ENCODE data around the gene NRP1.
A peak's percentile ranks its signal among the peaks of the same experiment; 100 is the strongest.

Gene NRP1

DNA sequence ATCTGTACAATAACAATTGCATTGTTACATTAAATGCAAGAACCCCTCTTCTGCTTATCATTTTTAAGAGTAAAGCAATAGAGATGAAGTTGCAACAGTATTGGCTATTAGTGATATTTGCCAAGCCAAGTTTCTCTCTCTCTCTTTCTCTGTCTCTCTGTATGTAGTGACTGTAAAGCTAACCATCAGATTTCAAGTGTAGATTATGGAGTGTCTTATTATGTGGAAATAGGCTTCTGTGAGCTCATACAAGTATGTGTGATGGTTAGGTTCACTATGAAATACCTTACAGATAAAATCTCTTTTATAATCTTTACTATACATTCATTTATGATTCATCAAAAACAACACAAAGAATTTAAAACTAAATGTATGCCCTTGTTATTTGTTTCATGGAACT, 28.6 kb upstream of the NRP1 start:
- no peak overlapping the region for H3K27ac Mint-ChIP-seq
- ATAC-seq (no peak), DNase-seq (no peak)
- H3K4me1 Mint-ChIP-seq = peaks cover 19% of the 10 kb centered on the region
- peaks cover under 1% of the 10 kb centered on the region for H3K9me3 Mint-ChIP-seq
- H3K4me3 Mint-ChIP-seq = no peak overlapping the region
- no peaks in the 10 kb centered on the region for H3K36me3 Mint-ChIP-seq (ENCODE audit: low read depth)
- H3K27me3 Mint-ChIP-seq = peaks cover 21% of the 10 kb centered on the region

DNA sequence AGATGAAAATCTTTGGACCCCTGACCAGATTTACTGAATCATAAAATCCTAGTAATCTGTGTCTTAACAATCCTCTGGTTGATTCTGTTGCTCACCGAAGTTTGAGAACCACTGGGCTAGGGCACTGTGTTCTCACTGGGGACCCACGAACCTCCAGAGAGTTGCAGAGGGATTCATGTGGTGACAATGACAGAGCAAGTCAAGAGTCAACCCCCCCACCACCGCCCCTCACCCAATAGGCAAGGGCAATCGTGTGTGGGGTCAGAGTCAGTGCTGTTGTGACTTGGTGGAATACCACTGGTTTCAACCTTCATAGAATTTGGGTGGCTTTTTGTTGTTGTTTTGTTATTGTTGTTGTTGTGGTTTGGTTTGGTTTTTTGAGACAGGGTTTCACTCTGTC, 23.5 kb upstream of the NRP1 start:
- Mint-ChIP-seq H3K4me3 (no peak overlapping the region), H3K27me3 (peaks cover 14% of the 10 kb centered on the region)

DNA sequence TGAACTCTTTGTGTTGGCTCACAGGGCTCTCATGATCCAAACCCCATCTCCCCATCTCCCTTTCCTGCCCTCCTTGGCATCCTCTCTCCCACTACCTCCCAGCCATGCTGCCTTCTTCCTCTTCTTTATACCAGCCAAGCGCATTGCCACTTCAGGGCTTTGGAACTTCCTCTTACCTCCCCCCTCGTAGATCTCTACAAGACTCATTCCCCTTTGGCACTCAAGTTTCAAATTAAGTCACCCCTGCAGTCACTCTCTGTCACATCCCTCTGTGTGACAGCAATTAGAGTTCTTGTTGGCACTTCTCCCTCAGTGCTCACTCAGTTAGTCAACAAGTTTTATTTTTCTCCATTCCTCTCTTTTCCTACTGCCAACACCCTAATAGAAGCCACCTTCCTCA, 20.8 kb upstream of the NRP1 start:
- Mint-ChIP-seq H3K27me3 (peaks cover 12% of the 10 kb centered on the region), H3K27ac (no peak overlapping the region), H3K9me3 (no peaks in the 10 kb centered on the region), H3K36me3 (ENCODE audit: low read depth) (no peaks in the 10 kb centered on the region), H3K4me1 (no peaks in the 10 kb centered on the region), H3K4me3 (no peak overlapping the region)
- peak; percentile 24 for ATAC-seq
- no peak for DNase-seq

More for the DNA sequence above, 23.5 kb upstream of the NRP1 start:
- Mint-ChIP-seq H3K9me3 (no peaks in the 10 kb centered on the region), H3K27ac (no peak overlapping the region), H3K4me1 (no peaks in the 10 kb centered on the region), H3K36me3 (ENCODE audit: low read depth) (no peaks in the 10 kb centered on the region)
- no peak for DNase-seq
- no peak for ATAC-seq

DNA sequence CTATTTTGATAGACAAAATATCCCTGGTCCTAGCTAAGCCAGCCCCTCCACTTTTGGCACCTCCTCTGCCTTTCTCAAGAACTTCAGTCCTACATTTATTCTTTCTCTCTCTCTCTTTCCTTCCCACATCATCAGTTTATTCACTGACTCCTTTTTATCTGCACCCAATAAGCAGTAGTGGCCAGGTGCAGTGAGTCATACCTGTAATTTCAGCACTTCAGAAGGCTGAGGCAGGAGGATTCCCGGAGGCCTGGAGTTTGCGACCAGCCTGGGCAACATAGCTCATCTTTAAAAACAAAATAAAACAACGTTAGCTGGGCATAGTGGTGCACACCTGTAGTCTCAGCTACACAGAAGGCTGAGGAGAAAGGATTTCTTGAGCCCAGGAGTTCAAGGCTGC, 19.4 kb upstream of the NRP1 start:
- no peaks in the 10 kb centered on the region for H3K4me1 Mint-ChIP-seq
- no peaks in the 10 kb centered on the region for H3K9me3 Mint-ChIP-seq
- H3K36me3 Mint-ChIP-seq (ENCODE audit: low read depth) = no peaks in the 10 kb centered on the region
- H3K27ac Mint-ChIP-seq = no peak overlapping the region
- H3K4me3 Mint-ChIP-seq = no peak overlapping the region
- ATAC-seq (no peak), DNase-seq (no peak)
- peaks cover 12% of the 10 kb centered on the region for H3K27me3 Mint-ChIP-seq

DNA sequence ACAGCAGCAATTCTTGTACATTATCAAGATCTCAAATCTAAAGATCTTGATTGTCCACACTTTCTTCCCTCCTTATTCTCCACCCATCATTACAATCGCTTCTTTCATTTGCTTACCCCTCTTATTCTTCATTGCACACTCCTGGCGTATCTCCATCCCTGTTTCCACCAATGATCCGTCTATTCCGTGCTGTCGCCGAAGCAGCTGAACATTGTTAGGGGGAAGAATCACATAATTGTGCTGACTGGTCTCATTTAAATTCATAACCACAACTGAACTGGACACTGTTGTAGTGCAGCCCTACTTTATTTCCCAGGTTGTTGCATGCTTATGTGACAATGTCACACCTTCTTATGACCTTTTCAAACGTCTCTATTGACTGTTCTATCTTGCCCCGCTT, 18.9 kb upstream of the NRP1 start:
- ATAC-seq = no peak
- Mint-ChIP-seq H3K27ac (no peak overlapping the region), H3K36me3 (ENCODE audit: low read depth) (no peaks in the 10 kb centered on the region), H3K9me3 (no peaks in the 10 kb centered on the region), H3K4me1 (no peaks in the 10 kb centered on the region), H3K4me3 (no peak overlapping the region), H3K27me3 (peaks cover 15% of the 10 kb centered on the region)
- DNase-seq = no peak

DNA sequence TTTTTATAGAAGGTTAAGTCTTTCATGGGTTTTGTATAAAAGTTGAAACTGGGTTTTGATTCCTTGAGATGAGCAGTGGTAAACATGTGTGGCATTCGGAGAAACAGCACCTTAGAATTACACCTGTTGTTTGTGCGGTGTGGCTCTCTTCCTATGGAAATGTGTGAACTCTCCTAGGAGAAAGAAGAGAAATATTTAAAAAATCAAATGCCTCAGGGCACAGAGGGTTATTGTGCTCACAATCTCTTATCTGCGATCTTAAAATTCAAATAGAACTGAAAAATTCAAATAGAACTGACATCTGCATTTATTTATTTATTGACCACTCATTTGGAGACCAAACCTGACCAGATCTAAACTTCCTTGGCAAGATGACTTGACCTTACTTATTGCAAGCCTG, 18.1 kb upstream of the NRP1 start:
- Mint-ChIP-seq H3K4me3 (no peak overlapping the region), H3K27me3 (peaks cover 14% of the 10 kb centered on the region), H3K4me1 (no peaks in the 10 kb centered on the region), H3K27ac (no peak overlapping the region), H3K9me3 (no peaks in the 10 kb centered on the region), H3K36me3 (ENCODE audit: low read depth) (no peaks in the 10 kb centered on the region)
- DNase-seq = no peak
- no peak for ATAC-seq

DNA sequence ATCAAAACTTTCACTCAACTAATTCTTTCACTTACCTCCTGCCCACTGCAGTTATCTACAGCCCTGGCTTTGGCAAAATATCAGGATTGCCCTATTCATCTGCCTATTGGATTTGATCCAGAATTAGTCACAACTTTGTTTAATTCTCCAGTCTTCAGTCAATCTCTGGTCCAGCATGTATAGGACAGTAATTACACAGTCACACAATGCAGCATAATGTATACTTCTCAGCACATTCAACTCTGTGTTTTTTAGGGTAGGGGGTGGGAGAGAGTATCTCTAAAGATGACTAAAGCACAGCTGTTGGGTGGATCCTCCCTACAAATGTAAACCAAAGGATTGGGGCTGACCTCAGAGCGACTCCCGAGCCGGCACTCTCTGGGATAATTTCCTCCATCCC, 17.7 kb upstream of the NRP1 start:
- Mint-ChIP-seq H3K9me3 (no peaks in the 10 kb centered on the region), H3K27ac (no peak overlapping the region), H3K4me1 (no peaks in the 10 kb centered on the region), H3K27me3 (peaks cover 16% of the 10 kb centered on the region), H3K36me3 (ENCODE audit: low read depth) (no peaks in the 10 kb centered on the region), H3K4me3 (no peak overlapping the region)
- ATAC-seq (no peak), DNase-seq (no peak)

DNA sequence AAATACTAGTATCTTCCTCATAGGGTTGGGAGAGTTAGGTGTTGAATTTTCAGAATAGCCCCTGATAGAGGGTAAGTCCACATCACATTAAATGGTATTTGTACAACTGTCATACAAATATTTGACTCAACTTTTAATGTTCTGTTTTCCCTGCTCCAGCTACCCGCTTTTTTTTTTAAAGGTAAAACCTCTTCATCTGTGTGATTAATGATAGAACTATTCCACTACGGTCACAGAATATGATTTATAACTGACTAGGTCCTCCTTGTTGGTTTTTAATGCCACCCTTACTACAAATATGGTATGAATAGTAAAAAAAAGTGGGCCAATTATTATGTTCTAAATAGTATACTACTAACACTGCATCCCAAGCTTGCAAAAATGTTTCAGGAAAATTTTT, 15.6 kb upstream of the NRP1 start:
- ATAC-seq (no peak), DNase-seq (no peak)
- Mint-ChIP-seq H3K9me3 (no peaks in the 10 kb centered on the region), H3K4me1 (no peaks in the 10 kb centered on the region), H3K4me3 (no peak overlapping the region), H3K27ac (no peak overlapping the region), H3K27me3 (peaks cover 27% of the 10 kb centered on the region), H3K36me3 (ENCODE audit: low read depth) (no peaks in the 10 kb centered on the region)

DNA sequence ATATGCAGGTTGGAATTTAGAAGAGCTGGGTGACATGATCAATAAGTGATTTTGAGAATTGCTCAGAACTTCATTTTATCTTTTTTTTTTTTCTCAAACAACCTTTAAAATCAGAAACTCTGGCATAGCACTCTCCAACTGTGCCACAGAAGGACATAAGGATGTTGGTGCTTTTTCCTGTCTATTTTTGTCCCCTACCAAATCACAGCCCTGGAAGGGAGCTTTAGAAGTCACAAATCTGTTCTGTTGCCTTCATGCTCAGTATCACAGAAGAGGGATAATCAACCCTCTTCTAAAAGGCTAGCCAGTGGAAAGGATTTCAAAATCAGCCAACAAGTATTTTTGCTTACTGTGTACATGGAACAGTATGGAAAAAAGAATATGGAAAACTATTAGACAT, 14.8 kb upstream of the NRP1 start:
- Mint-ChIP-seq H3K4me1 (no peaks in the 10 kb centered on the region), H3K36me3 (ENCODE audit: low read depth) (no peaks in the 10 kb centered on the region), H3K9me3 (peaks cover 5% of the 10 kb centered on the region), H3K4me3 (no peak overlapping the region), H3K27me3 (peaks cover 32% of the 10 kb centered on the region), H3K27ac (no peak overlapping the region)
- ATAC-seq = no peak
- DNase-seq = no peak

DNA sequence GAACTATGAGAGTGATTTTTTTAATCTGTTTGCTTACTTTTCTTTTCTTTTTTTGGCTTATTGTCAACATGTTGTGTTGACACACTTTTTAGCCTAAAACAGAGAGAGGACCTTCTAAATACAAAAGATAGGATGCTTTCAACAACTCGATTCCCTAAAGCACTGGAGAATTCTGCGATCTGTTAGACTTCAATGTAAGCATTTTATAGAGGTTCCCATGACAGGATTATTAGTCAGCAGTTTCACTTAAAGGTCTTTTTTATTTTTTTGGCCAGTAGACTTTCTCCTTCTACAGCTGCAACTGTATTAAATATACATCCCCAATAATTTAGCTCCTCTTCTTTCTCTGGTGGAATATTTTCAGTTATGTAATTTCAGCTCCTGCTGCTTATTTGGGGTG, 12.7 kb upstream of the NRP1 start:
- H3K4me3 Mint-ChIP-seq = no peak overlapping the region
- peaks cover 5% of the 10 kb centered on the region for H3K9me3 Mint-ChIP-seq
- no peak overlapping the region for H3K27ac Mint-ChIP-seq
- ATAC-seq = no peak
- peaks cover 29% of the 10 kb centered on the region for H3K27me3 Mint-ChIP-seq
- no peaks in the 10 kb centered on the region for H3K4me1 Mint-ChIP-seq
- no peak for DNase-seq
- H3K36me3 Mint-ChIP-seq (ENCODE audit: low read depth) = no peaks in the 10 kb centered on the region

DNA sequence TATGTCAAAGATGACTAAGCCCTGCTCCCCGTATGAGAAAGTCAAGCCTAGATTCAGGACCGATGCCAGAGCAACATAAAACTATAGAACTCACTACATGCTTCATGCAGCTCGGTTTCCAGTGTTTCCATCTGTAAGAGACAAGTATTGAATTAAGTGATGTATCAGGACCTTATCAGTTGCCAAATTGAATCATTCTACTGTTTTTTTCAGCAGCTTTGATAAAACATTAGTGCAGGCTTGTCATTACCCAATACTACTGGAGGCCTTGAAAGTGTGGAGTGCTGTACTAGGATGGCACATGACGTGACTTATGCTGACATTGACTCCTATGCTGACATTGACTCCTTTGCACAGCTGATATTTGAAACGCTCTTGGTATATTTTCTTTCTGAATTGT, 10.8 kb upstream of the NRP1 start:
- Mint-ChIP-seq H3K36me3 (ENCODE audit: low read depth) (no peaks in the 10 kb centered on the region), H3K27ac (no peak overlapping the region), H3K4me3 (no peak overlapping the region), H3K27me3 (peaks cover 26% of the 10 kb centered on the region), H3K9me3 (peaks cover 5% of the 10 kb centered on the region), H3K4me1 (peaks cover 7% of the 10 kb centered on the region)
- ATAC-seq (no peak), DNase-seq (no peak)

DNA sequence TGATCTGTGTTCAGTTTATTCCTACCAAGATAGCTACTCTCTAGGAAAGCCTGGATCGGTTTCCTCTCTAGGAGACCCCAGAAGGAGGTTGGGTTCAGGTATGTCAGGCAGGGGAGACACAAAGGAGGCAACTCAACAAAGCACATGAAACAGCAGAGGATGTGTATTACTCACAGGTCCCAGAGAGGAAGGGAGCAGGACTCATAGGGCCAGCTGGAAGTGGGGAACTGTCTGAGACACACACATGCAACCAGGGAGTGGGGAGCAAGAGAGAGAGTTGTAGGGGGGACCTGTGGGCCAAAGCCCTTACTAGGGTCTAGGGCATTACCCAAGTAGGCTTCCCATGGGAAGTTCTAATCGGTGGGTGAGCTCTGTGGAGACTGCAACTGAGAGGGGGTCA, 10.2 kb upstream of the NRP1 start:
- H3K27me3 Mint-ChIP-seq = peaks cover 30% of the 10 kb centered on the region
- DNase-seq (no peak), ATAC-seq (no peak)
- H3K9me3 Mint-ChIP-seq = peaks cover 5% of the 10 kb centered on the region
- H3K36me3 Mint-ChIP-seq (ENCODE audit: low read depth) = no peaks in the 10 kb centered on the region
- peaks cover 7% of the 10 kb centered on the region for H3K4me1 Mint-ChIP-seq
- no peak overlapping the region for H3K27ac Mint-ChIP-seq
- H3K4me3 Mint-ChIP-seq = no peak overlapping the region

DNA sequence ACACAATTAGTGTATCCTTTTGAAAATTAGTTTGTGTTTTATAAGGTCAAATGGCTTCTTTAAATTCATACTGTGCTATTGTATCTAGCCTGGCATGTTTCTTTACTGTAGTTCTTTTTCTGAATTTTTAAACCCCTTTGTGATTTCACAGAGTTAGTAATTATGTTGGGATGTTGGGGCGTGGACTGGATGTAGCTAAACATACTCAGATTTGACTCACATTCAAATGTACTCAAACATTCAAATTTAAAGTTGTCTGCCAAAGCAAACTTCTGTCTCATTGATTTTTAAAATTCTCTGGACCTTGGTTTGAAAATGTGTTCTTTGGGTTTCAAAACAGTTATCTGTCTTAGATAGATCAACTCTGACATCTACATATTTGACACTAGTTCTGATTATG, 7.2 kb upstream of the NRP1 start:
- Mint-ChIP-seq H3K36me3 (ENCODE audit: low read depth) (no peaks in the 10 kb centered on the region), H3K9me3 (peaks cover 5% of the 10 kb centered on the region), H3K27ac (no peak overlapping the region), H3K4me3 (no peak overlapping the region), H3K4me1 (peaks cover 11% of the 10 kb centered on the region), H3K27me3 (peaks cover 42% of the 10 kb centered on the region)
- no peak for DNase-seq
- ATAC-seq = no peak

DNA sequence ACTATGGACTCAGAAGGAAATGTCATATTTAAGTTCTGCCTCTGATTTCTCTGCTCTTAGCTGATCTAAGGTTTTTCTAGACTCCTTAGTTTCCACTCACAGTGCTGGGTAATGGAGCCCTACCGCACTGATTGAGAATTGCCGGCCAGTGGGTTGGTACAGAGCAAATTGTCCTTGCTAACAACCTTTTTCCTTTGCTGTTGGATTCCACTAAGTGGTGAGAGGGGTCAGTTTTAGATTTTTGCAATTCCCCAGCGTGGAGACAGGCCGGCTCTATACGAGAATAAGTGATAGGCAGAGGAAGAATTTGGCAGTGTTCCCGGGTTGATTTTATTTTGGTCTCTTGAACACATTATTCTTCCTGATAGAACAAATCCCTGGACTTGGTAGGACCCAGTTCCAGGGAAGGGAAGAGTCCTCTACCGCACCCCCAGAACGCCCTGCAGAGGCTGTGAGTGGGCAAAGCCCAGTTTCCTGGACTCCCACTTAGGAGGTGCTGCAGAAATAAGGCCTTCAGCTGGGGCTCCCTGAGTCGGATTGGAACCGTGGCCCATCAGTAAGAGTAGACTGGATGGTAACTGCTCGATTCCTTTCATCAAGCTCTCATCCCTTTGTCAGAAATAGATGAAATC, 3.0 kb upstream of the NRP1 start:
- Mint-ChIP-seq H3K4me3 (peak overlapping the region; percentile 59), H3K9me3 (no peaks in the 10 kb centered on the region), H3K27ac (no peak overlapping the region), H3K36me3 (ENCODE audit: low read depth) (no peaks in the 10 kb centered on the region), H3K27me3 (peaks cover 49% of the 10 kb centered on the region), H3K4me1 (peaks cover 27% of the 10 kb centered on the region)
- ATAC-seq (no peak), DNase-seq (no peak)

DNA sequence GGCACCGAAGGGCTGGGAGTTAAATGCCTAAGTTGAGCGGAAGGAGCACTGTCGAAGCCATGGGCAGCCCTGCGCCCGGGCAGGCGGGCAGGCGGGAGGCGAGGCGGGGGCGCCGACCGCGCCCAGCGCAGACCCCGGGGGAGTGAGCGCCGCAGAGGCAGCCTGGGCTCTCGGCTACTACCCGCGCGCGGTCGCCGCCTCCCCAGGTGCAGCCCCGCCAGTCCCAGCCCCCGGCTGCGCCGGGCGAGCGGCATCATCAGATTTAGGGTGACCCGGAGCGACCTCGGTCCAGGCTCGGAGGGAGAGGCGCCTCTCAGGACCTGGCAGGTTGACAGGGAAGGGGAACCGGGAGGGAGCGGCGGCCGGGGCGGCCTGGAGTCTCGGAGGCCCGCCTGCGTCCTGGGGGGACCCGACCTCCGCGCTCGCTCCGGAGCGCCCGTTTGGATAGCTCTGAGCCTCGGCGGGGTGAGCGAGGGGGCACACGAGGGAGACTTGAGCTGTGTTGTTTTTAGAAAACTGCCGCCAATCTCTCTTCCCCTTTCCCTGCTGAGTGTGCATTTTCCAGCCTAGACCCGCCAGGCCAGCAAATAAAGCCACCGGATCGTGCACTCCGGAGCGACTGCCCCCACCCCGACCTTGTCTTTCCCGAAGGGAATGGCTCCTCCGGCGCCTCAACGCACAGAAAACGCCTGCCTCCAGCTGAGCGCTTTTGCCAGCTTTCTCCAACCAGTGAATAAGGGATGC, 2.3 kb upstream of the NRP1 start:
- Mint-ChIP-seq H3K27me3 (peaks cover 56% of the 10 kb centered on the region), H3K4me1 (peaks cover 27% of the 10 kb centered on the region), H3K4me3 (peak overlapping the region; percentile 59), H3K9me3 (no peaks in the 10 kb centered on the region), H3K27ac (no peak overlapping the region), H3K36me3 (ENCODE audit: low read depth) (no peaks in the 10 kb centered on the region)
- ATAC-seq (no peak), DNase-seq (peak; percentile 3)

Data from activated naive CD8-positive, alpha-beta T cell treated with anti-CD3 and anti-CD28 coated beads, Interleukin-2, amount 50 U/mL, for 24 hours (primary cell).